GM10847 (cell line): ENCODE measurements around the gene GSDME.

ENCODE experiments used
- POLR2A ChIP-seq: IDR thresholded peaks from 2 replicates; pipeline ENCODE4 v1.6.1; 2011; ENCODE audit not compliant: insufficient read length; ENCODE audit errors: extremely low read depth

GSDME gene

GRCh38 chr7:24734306-24734705, 23.0 kb downstream of the GSDME start:
- TF ChIP-seq POLR2A, result no peak

DNA sequence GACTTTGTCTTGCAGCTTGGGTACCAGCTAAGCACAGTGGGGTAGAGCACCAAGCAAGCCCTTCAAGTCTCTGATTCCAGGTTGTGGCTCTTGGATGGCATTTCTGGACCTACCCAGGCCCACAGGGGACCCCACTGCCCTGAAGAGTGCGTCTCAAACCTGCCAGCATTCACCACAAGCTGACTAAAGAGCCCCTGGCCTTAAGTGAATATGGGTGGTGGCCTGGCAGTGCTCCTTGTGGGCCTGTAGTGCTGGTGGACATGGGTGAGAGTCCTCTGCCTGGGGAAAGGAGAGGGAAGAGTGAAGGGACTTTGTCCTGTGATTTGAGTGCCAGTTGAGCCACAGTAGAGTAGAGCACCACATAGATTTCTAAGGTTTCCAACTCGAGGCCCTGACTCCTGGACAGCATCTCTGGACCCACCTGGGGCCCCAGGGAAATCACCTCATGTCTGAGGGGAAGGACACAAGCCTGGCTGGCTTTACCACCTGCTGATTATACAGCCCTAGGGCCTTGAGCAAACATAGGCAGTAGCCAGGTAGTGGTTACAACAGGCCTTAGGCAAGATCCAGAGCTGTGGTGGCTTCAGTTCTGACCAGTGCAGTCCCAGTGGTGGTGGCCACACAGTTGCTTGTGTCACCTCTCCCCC, 23.7 kb downstream of the GSDME start:
- no peak for TF ChIP-seq POLR2A

DNA sequence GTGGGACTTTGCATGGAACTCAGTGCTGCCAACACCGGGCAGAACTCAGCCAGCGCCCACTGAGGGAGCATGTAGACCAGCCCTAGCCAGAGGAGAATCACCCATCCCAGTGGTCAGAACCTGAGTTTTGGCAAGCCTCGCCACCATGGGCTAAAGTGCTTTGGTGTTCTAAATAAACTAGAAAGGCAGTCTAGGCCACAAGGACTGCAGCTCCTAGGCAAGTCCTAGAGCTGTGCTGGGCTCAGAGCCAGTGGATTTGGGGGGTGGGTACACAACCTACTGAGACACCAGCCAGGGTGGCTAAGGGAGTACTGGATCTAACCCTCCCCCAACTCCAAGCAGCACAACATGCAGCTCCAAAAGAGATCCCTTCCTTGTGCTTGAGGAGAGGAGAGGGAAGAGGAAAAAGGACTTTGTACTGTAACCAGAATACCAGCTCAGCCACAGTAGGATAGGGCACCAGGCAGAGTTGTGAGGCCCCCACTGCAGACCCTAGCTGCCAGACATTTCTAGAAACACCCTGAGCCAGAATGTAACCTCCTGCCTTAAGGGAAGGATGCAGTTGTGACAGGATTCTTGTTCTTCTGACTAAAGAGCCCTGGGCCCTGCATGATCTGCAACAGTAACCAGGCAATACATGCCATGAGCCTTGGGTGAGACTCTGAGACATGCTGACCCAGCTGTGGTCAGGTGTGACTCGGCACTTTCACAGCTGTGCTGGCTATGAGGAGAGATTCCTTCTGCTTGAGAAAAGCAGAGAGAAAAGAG, 24.4 kb downstream of the GSDME start:
- no peak for TF ChIP-seq POLR2A

DNA sequence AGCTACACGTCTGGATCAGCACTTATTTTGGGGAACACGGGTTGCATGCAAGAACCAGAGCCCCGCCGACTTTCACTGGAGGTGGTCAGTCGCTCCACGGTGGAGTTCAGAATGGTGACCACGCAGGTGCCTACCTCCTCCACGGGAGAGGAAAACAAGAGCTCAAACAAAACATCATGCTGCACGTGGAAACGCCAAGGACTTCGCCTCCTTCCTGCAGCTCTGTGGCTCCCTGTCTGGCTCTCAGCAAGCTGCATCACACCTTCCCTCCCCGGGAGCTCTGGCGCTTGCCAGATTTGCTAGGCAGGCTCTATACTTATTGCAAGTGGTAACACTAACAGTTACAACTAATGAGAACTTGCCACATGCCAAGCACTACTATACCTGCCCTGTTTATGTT, 26.0 kb downstream of the GSDME start:
- TF ChIP-seq POLR2A, result no peak

DNA sequence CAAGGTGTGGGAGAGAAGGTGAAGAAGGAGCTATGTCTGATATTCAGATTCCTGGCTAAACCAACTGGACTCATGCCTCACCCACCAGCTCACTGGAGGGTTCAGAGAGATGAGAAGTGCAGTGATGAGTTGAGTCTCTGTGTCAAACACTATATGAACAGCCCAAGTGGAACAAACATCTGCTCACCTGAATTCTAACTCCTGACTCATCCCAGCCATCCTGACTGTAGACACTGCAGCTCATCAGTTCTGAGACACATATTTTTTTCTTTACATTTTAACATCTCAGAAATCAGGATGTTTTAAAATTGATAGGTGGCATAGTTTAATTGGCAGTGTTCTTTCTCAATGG, 27.3 kb downstream of the GSDME start:
- TF ChIP-seq POLR2A, result no peak

DNA sequence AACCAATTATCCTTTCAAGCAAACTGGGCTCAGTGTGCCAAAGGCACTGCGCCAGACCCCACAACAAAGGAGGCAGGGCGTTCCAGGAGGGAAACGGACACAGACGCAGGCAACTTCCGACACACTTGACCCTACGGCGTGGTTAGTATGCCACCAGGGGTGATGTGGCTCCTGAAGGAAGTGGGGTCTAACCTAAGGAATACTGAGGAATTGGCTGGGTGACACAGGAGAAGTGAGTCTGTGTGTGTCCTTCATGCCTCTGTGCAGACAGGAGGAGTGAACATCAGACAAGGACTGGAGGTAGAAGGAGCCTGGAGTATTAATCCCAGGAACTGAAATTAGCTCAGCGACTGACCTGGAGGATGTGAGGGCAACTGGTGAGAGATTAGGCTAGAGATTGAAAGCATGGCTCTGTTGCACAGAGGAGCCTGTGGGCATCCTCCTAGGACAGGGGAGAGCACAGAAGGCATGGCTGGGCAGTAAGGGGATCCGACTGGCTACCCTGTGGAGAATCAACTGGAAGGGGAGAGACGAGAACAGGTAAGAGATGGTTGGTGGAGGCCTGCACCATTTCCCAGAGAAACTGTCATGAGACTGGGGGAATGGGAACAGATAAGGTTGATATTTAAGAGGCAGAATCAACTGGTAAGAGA, 27.8 kb downstream of the GSDME start:
- no peak for TF ChIP-seq POLR2A

DNA sequence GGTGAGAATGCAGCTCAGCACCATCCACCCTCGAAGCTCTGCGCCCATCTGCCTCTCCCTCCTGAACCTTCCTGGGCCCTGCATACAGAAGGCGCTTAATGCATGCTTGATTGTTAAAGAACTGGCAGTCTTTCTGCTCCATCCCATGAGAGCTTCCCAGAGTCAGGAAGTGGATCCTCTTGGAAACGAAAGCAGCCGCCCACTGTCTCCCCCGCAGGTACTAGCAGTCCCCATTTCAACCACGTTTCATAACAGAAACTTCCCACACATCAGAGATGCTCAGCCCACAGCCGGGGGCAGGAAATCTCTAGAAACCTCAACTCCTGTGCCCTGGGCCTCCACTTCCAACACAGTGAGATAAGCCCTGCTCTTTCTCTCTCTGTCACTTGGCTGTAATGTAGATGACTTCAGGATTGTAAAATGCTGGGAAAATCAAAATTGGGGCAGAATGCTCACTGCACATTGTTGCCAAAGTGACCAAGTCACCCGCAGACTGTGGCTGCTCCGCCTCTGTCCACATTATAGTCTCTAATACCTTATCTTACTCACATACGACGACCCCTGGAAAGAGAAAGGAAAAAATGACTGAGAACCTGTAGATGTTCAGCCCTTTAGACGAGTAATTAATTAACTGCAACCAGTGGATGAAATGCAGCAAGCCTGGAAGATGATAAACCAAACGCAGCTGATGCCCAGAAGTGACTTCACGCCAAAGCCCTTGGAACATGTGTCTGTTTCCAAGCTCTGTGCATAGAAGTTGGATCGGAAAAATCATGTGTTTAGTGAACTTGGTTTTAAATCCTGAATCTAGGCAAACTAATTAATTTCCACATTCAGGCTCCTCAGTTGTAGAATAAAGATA, 28.5 kb downstream of the GSDME start:
- no peak for TF ChIP-seq POLR2A

DNA sequence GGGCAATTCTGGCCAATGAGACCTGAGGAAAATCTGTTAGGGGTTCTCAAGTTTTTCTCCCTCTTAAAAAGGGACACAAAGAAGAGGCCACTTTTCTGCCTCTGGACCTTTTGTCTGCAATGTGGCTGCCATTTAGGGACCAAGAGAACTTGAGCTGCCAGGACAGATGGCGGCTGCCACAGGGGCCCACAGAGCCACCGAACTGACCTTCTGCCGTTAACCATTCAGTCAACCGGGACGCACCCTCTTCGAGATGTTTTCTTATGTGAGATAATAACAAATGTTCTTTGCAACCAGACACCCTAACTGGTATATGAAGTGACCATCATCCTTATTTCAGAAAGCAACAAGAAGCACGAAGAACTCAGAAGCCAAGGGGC, 29.2 kb downstream of the GSDME start:
- no peak for TF ChIP-seq POLR2A

DNA sequence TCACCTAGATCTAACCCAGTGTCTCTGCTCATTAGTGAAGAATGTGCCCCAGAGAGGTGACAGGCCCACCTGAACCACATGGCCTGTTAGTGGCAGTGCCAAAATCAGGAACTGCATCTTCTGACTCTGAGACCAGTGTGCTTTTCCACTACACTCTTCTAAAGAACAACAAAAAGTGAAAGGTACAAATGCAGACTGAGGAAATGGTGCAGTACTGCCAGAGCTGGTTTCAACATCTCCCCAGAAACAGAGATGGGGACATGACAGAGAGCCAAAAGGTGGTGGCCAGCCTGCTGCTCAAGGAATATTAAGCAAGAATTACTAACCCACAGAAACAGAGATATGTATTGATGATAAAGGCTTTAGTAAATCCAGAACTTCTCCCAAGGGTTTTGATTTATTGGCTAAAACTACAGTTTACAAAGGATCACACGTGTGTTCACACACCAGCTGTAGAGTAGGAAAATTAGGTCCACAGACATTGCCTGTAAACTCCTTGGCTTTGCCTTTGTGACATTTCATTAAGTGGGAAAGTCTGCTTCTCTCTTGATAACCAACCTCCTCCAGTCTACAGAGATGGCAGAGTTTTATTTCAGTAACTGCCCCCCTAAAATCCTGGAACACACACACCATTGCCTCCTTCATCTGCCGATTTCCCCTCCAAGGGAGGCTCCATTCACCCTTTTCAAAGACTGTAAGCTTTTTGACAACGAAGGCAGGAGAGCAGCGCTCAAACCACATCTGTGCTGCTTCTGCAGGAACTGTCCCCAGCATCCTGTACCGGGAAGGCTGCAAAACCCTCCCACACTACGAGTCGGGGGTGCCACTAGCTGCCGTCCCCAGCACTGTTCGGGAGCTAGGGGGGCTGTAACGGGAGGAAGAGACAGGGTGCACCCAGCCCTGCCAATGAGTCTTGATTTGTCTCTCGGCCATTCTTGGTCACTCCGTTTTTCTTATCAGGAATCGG, 29.8 kb downstream of the GSDME start:
- no peak for TF ChIP-seq POLR2A

DNA sequence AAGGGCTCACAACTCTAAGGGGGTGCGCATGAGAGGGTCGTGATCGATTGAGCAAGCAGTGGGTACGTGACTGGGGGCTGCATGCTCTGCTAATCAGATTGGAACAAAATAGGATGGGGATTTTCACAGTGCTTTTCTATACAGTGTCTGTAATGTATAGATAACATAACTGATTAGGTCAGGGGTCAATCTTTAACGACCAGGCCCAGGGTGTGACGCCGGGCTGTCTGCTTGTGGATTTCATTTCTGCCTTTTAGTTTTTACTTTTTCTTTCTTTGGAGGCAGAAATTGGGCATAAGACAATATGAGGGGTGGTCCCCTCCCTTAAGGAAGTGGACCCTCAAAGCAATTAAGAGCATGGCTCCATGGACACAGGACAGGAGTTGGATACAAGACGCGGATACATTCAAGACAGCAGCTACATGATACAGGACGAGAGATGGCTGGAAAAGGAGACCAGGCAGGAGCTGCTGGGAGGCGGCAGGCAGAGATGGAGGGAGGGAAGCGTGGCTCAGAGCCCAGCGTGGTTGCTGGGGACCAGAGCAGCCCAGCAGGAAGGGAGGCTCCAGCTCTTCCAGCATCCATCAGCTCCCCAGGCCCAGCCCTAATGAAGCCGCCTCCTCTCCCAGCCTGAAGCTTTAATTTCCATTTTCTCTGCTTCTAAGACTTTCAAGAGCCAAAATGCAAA, 31.6 kb downstream of the GSDME start:
- no peak for TF ChIP-seq POLR2A

DNA sequence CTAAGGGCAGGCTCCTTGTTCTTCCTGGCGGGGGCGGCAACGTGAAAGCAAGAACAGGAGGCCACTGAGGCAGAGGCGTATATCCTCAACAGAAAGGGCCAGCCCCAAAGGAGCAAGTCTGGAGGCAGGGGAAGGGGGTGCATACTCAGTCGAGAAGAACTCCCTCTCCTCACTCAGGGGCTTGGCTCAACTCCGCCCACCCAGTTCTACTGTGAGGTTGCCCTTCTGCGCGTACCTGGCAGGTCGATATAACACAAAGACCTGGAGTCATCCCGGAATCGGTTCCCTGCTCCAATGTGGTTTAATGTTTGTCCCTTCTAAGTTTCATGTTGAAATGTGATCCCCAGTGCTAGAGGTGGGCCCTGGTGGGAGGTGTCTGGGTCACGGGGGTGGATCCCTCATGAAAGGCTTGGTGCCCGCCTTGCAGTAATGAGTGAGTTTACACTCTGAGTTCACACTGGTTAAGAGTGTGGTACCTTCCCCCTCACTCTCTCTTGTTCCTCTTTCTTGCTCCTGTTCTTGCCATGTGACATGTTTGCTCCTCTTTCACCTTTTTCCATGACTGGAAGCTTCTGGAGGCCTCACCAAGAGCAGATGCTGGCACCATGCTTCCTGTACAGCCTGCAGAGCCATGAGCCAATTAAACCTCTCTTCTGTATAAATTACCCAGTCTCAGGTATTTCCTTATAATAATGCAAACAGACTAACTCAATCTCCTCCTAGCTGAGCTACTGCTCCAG, 32.6 kb downstream of the GSDME start:
- no peak for TF ChIP-seq POLR2A

GRCh38 chr7:24723178-24723530, 34.1 kb downstream of the GSDME start:
- no peak for TF ChIP-seq POLR2A
